ENCODE results near the gene PKIB.

DNA sequence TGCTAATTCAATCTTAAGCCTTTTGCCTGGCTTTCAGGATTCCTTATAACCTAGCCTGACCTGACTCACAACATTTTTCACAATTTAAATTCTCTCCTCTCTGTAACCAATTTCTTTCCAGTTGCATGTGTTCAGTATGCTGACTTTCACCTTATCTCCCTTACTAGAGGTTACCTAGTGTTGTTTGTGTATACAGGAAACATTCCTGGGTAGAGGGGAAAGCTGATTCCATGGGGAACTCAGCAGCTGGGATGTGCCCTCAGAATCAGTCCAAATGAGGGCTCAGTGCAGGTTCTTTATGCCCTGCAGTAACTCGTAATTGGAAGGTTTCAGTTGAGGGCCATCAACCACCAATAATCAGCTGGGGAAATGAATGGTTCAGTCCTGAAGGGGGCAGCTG lies 18.5 kb downstream of the PKIB start:
- TF ChIP-seq CTCF (IDR thresholded peaks at IDR 0.05; ENCODE audit: low read length) = no peak
- no peak for TF ChIP-seq EZH2 (optimal IDR thresholded peaks at IDR 0.05; ENCODE audit: low read depth, low read length)
